ENCODE results near the gene MAP3K6.

Gene MAP3K6

DNA sequence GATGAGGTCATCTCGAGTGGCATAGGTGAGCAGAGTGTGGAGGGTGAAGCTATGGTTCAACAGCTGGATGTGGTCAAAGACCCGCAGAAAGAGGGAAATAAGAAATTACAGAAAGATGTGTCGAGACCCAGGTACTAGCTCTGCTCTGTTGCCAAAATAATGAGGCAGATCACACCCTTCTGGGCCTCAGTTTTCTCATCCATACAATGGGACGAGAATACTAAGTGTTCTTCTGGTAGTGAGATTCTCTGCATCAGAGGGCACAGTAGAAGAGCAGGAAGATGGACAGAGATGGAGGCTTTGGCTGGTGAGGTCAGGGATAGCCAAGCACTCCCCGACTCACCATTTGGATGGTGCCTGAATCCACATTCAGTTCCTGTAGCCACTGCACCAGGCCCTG, 11.1 kb downstream of the MAP3K6 start:
- Histone ChIP-seq H3K27me3 (ENCODE audit: control insufficient read depth, insufficient read depth, low read length) (no peaks in the 10 kb centered on the region), H3K27ac (ENCODE audit: low read depth, low read length) (no peak overlapping the region), H3K36me3 (ENCODE audit: control insufficient read depth, insufficient read depth, low read length) (peaks cover 6% of the 10 kb centered on the region), H3K4me1 (ENCODE audit: control insufficient read depth, insufficient read depth, low read length) (peaks cover under 1% of the 10 kb centered on the region), H3K4me3 (ENCODE audit: low read length) (no peak overlapping the region), H3K9ac (ENCODE audit: low read length) (no peak overlapping the region)

DNA sequence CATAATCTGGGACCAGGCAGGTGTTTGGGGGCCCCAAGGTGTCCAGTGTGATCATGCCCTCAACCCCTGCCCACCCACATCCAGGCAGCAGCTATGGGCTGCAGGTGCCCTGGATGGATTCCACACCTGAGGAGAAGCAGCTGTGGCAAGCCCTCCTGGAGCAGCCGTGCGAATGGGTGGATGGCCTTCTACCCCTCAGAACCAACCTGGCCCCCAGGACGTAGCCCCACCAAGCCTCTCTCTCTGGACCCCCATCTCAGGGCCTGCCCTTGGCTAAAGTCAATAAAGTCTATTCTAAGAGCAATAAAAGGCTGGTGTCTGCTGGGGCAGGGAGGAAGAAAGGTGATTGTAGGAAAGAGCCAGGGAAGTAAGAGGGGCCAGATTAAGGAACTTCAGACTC, 13.1 kb downstream of the MAP3K6 start:
- Histone ChIP-seq H3K27ac (ENCODE audit: low read depth, low read length) (no peak overlapping the region), H3K36me3 (ENCODE audit: control insufficient read depth, insufficient read depth, low read length) (peaks cover 6% of the 10 kb centered on the region), H3K4me3 (ENCODE audit: low read length) (no peak overlapping the region), H3K27me3 (ENCODE audit: control insufficient read depth, insufficient read depth, low read length) (no peaks in the 10 kb centered on the region), H3K4me1 (ENCODE audit: control insufficient read depth, insufficient read depth, low read length) (peaks cover 7% of the 10 kb centered on the region), H3K9ac (ENCODE audit: low read length) (no peak overlapping the region)

- no peak overlapping the region for H3K4me3 ChIP-seq (ENCODE audit: low read length)
- no peak overlapping the region for H3K27ac ChIP-seq (ENCODE audit: low read depth, low read length)
- H3K4me1 ChIP-seq (ENCODE audit: control insufficient read depth, insufficient read depth, low read length), result peaks cover 7% of the 10 kb centered on the region
- peaks cover 6% of the 10 kb centered on the region for H3K36me3 ChIP-seq (ENCODE audit: control insufficient read depth, insufficient read depth, low read length)
- H3K9ac ChIP-seq (ENCODE audit: low read length), result no peak overlapping the region
- H3K27me3 ChIP-seq (ENCODE audit: control insufficient read depth, insufficient read depth, low read length), result no peaks in the 10 kb centered on the region
Measured at GRCh38 chr1:27353166-27353565, 13.6 kb downstream of the MAP3K6 start.

GRCh38 chr1:27351541-27352107, 15.1 kb downstream of the MAP3K6 start:
- H3K4me3 ChIP-seq (ENCODE audit: low read length), result no peak overlapping the region
- H3K27ac ChIP-seq (ENCODE audit: low read depth, low read length), result no peak overlapping the region
- no peaks in the 10 kb centered on the region for H3K27me3 ChIP-seq (ENCODE audit: control insufficient read depth, insufficient read depth, low read length)
- H3K4me1 ChIP-seq (ENCODE audit: control insufficient read depth, insufficient read depth, low read length), result peaks cover 7% of the 10 kb centered on the region
- no peak overlapping the region for H3K9ac ChIP-seq (ENCODE audit: low read length)
- peaks cover 4% of the 10 kb centered on the region for H3K36me3 ChIP-seq (ENCODE audit: control insufficient read depth, insufficient read depth, low read length)

GRCh38 chr1:27350663-27351540, 15.9 kb downstream of the MAP3K6 start:
- no peaks in the 10 kb centered on the region for H3K27me3 ChIP-seq (ENCODE audit: control insufficient read depth, insufficient read depth, low read length)
- peaks cover 7% of the 10 kb centered on the region for H3K4me1 ChIP-seq (ENCODE audit: control insufficient read depth, insufficient read depth, low read length)
- H3K27ac ChIP-seq (ENCODE audit: low read depth, low read length), result no peak overlapping the region
- H3K36me3 ChIP-seq (ENCODE audit: control insufficient read depth, insufficient read depth, low read length), result peaks cover 2% of the 10 kb centered on the region
- peak overlapping the region; percentile 54 for H3K4me3 ChIP-seq (ENCODE audit: low read length)
- H3K9ac ChIP-seq (ENCODE audit: low read length), result no peak overlapping the region

DNA sequence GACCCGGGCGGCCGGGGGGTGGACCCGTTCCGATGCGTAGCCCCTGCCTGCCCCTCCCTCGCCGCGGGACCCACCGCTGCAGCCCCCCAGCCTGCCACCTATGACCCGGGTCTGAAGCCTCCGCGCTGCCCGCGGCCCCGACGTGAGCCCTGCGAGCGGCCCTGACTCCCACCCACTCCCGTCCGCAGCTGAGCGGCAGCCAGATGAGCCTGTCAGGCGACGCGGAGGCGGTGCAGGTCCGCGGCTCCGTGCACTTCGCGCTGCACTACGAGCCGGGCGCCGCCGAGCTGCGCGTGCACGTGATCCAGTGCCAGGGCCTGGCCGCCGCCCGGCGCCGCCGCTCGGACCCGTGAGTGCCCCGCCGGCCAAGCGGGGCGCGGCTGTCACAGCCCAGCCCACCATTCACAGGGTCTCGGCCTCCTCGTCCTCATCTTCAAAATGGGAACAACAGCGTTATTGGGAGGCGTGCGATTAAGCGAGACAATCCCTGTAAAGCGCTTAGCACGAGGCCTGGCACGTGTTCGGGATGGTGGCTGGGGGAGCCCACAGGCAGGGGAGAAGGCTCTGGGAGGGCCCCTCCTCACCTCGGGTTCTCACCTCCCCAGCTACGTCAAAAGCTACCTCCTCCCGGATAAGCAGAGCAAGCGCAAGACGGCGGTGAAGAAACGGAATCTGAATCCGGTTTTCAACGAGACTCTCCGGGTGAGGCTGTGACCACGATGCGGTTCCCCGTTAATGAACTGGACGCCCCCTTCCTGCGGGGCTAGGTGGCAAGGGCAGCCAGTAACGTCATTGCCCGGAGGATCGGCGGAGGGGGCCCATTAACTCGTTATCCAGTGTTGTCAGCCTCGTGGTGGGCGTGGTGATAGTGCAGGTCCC, 16.7 kb downstream of the MAP3K6 start:
- Histone ChIP-seq H3K4me3 (ENCODE audit: low read length) (peak overlapping the region; percentile 54), H3K27me3 (ENCODE audit: control insufficient read depth, insufficient read depth, low read length) (no peaks in the 10 kb centered on the region), H3K4me1 (ENCODE audit: control insufficient read depth, insufficient read depth, low read length) (peaks cover 7% of the 10 kb centered on the region), H3K36me3 (ENCODE audit: control insufficient read depth, insufficient read depth, low read length) (no peaks in the 10 kb centered on the region), H3K9ac (ENCODE audit: low read length) (no peak overlapping the region), H3K27ac (ENCODE audit: low read depth, low read length) (no peak overlapping the region)

GRCh38 chr1:27348861-27349783, 17.6 kb downstream of the MAP3K6 start:
- Histone ChIP-seq H3K36me3 (ENCODE audit: control insufficient read depth, insufficient read depth, low read length) (no peaks in the 10 kb centered on the region), H3K4me1 (ENCODE audit: control insufficient read depth, insufficient read depth, low read length) (peaks cover 7% of the 10 kb centered on the region), H3K9ac (ENCODE audit: low read length) (no peak overlapping the region), H3K27ac (ENCODE audit: low read depth, low read length) (no peak overlapping the region), H3K4me3 (ENCODE audit: low read length) (peak overlapping the region; percentile 54), H3K27me3 (ENCODE audit: control insufficient read depth, insufficient read depth, low read length) (no peaks in the 10 kb centered on the region)

GRCh38 chr1:27346991-27347624, 19.7 kb downstream of the MAP3K6 start:
- Histone ChIP-seq H3K27me3 (ENCODE audit: control insufficient read depth, insufficient read depth, low read length) (no peaks in the 10 kb centered on the region), H3K4me3 (ENCODE audit: low read length) (no peak overlapping the region), H3K36me3 (ENCODE audit: control insufficient read depth, insufficient read depth, low read length) (no peaks in the 10 kb centered on the region), H3K4me1 (ENCODE audit: control insufficient read depth, insufficient read depth, low read length) (peaks cover 7% of the 10 kb centered on the region), H3K27ac (ENCODE audit: low read depth, low read length) (no peak overlapping the region), H3K9ac (ENCODE audit: low read length) (no peak overlapping the region)

DNA sequence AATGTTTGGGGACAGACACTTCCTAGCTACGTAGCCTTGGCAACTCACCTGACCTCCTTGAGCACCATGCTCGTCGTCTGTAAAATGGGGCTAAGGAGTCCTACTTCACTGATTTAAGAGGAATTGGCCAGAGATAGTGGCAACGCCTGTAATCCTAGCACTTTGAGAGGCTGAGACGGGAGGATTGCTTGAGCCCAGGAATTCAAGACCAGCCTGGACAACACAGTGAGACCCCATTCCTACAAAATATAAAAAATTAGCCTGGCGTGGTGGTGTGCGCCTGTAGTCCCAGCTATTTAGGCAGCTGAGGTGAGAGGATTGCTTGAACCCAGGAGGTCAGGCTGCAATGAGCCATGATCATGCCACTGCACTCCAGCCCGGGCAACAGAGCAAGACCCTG, 20.4 kb downstream of the MAP3K6 start:
- no peaks in the 10 kb centered on the region for H3K27me3 ChIP-seq (ENCODE audit: control insufficient read depth, insufficient read depth, low read length)
- H3K27ac ChIP-seq (ENCODE audit: low read depth, low read length), result no peak overlapping the region
- H3K4me1 ChIP-seq (ENCODE audit: control insufficient read depth, insufficient read depth, low read length), result peaks cover 7% of the 10 kb centered on the region
- H3K9ac ChIP-seq (ENCODE audit: low read length), result no peak overlapping the region
- H3K36me3 ChIP-seq (ENCODE audit: control insufficient read depth, insufficient read depth, low read length), result no peaks in the 10 kb centered on the region
- no peak overlapping the region for H3K4me3 ChIP-seq (ENCODE audit: low read length)

GRCh38 chr1:27345272-27345671, 21.5 kb downstream of the MAP3K6 start:
- no peaks in the 10 kb centered on the region for H3K27me3 ChIP-seq (ENCODE audit: control insufficient read depth, insufficient read depth, low read length)
- no peak overlapping the region for H3K4me3 ChIP-seq (ENCODE audit: low read length)
- H3K36me3 ChIP-seq (ENCODE audit: control insufficient read depth, insufficient read depth, low read length), result no peaks in the 10 kb centered on the region
- peaks cover 3% of the 10 kb centered on the region for H3K4me1 ChIP-seq (ENCODE audit: control insufficient read depth, insufficient read depth, low read length)
- H3K27ac ChIP-seq (ENCODE audit: low read depth, low read length), result no peak overlapping the region
- no peak overlapping the region for H3K9ac ChIP-seq (ENCODE audit: low read length)

DNA sequence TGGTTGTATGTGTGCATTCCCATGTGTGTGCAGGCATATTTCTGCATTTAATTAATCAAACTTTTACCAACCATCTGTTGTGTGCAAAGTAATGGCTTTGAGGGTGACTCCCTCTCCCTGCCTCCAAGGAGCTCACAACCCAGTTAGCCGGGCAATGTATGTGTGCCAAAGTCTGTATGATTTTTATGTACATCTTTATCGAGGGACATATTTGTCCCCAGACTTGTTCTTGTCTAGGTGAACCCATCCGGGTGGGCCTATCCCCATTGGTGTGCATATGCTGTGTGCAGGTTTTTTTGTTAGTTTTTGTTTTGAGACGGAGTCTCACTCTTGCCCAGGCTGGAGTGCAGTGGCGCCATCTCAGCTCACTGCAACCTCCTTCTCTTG, 23.1 kb downstream of the MAP3K6 start:
- Histone ChIP-seq H3K4me1 (ENCODE audit: control insufficient read depth, insufficient read depth, low read length) (no peaks in the 10 kb centered on the region), H3K27me3 (ENCODE audit: control insufficient read depth, insufficient read depth, low read length) (no peaks in the 10 kb centered on the region), H3K36me3 (ENCODE audit: control insufficient read depth, insufficient read depth, low read length) (no peaks in the 10 kb centered on the region), H3K4me3 (ENCODE audit: low read length) (peak overlapping the region; percentile 6), H3K27ac (ENCODE audit: low read depth, low read length) (no peak overlapping the region), H3K9ac (ENCODE audit: low read length) (no peak overlapping the region)
